Measurements from ENCODE around the gene SUDS3. TPM values are rescaled to one million over a fixed set of nuclear protein-coding genes. Genes with fewer than 3 reads are reported as not detected.

The SUDS3 gene
- total RNA-seq, 1 donor from 2014 or later, result 8.0 TPM

DNA sequence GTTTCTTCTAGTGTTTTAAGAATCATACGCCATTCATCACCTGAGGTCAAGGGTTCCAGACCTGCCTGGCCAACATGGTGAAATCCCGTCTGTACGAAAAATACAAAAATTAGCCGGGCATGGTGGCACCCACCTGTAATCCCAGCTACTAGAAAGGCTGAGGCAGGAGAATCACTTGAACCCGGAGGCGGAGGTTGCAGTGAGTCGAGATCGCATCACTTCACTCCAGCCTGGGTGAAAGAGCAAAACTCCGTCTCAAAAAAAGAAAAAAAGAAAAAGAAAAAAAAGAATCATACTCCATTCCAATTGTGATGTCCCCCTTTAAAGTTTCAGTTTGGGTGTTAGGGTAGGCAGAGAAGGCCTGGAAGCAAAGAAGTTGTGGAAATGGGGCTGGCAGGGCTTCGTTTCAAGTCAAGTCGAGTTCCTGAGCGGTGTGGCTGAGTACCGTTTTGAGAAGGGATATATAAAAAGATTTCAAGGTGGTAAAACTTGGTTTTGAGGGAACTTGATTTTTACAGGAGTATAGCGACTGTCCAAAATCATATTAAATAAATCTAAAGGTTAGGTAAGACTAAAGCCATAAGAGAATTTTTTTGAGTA, 2.1 kb upstream of the SUDS3 start:
- H3K27ac ChIP-seq, result peak overlapping the region; percentile 49 to 95
- H3K36me3 ChIP-seq, result peaks cover 4 to 5% of the 10 kb centered on the region in 2 donors
- no peak for DNase-seq (ENCODE audit: low spot score in 2 of 2)
- TF ChIP-seq, protein P1, sequence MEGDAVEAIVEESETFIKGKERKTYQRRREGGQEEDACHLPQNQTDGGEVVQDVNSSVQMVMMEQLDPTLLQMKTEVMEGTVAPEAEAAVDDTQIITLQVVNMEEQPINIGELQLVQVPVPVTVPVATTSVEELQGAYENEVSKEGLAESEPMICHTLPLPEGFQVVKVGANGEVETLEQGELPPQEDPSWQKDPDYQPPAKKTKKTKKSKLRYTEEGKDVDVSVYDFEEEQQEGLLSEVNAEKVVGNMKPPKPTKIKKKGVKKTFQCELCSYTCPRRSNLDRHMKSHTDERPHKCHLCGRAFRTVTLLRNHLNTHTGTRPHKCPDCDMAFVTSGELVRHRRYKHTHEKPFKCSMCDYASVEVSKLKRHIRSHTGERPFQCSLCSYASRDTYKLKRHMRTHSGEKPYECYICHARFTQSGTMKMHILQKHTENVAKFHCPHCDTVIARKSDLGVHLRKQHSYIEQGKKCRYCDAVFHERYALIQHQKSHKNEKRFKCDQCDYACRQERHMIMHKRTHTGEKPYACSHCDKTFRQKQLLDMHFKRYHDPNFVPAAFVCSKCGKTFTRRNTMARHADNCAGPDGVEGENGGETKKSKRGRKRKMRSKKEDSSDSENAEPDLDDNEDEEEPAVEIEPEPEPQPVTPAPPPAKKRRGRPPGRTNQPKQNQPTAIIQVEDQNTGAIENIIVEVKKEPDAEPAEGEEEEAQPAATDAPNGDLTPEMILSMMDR (IDR thresholded peaks at IDR 0.05), result no peak
- H3K9me3 ChIP-seq, result no peaks in the 10 kb centered on the region
- intact Hi-C loops (cut with DNase I), result no loop called here
- H3K4me3 ChIP-seq, result peak overlapping the region in 1 of 2 donors; percentile 96
- H3K4me1 ChIP-seq, result peaks cover 2 to 19% of the 10 kb centered on the region in 2 donors
- H3K27me3 ChIP-seq, result no peaks in the 10 kb centered on the region

- H3K36me3 ChIP-seq, result peaks cover 6 to 10% of the 10 kb centered on the region in 2 donors
- intact Hi-C loops (cut with DNase I), result loop anchor here (5.0 kb wide), 3 partner anchors 253 to 1292 kb away; partner anchors contain the start of genes HSPB8 and PRKAB1
- TF ChIP-seq, protein P1 (IDR thresholded peaks at IDR 0.05), result no peak
- H3K4me1 ChIP-seq, result peaks cover 2 to 19% of the 10 kb centered on the region in 2 donors
- DNase-seq (ENCODE audit: low spot score in 2 of 2), result no peak
- H3K4me3 ChIP-seq, result no peak overlapping the region
- no peaks in the 10 kb centered on the region for H3K27me3 ChIP-seq
- H3K27ac ChIP-seq, result peak overlapping the region; percentile 94 to 95
- H3K9me3 ChIP-seq, result no peaks in the 10 kb centered on the region
Measured at GRCh38 chr12:118374909-118375308, 1.4 kb upstream of the SUDS3 start.

- intact Hi-C loops (cut with DNase I), result loop anchor here (5.0 kb wide), 3 partner anchors 253 to 1292 kb away; partner anchors contain the start of genes HSPB8 and PRKAB1
- peaks cover 2 to 19% of the 10 kb centered on the region in 2 donors for H3K4me1 ChIP-seq
Measured at GRCh38 chr12:118375348-118375747, 1.0 kb upstream of the SUDS3 start.

DNA sequence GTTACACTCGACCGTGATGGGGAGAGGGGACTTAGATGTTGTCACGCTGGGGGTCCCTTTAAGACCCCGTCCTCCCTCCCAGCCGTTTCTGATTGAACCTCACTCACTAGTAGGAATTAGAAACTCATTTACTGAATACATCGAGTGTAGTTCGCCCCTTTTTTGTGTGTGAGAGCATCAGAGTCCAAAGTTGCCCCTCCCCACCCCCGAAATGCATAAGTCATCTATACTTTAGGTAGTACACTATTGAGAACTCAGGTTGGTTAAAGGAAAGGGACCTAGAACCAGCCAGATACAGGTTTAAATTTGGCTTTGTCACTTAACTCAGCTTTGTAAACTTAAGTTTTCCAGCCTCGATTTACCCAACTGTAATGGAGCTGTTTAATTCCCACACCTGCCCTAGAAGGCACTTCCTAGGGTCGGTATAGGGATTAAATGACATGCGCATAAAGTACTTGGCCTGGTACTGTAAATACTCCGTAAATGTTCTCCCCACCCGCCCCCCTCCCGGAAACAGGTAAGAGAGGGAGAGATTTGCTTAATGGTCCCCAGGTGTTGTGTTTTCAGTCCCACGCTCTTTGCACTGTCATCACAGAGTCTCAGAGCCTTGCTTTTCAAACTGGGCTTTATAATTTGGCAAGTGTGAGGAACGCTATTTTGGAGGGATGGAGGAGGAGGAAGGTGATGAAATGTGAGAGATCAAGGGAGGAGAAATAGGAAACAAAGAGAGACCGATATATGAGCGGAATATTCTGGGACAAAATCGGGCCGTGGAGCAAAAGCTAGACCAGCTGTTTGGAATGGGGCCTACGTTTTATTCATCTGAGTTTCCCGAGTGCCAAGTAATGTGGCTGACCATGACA, 897 bp downstream of the SUDS3 start:
- peak overlapping the region; percentile 79 to 97 for H3K4me3 ChIP-seq
- no peaks in the 10 kb centered on the region for H3K9me3 ChIP-seq
- H3K36me3 ChIP-seq, result peaks cover 28 to 32% of the 10 kb centered on the region in 2 donors
- peaks cover 2 to 14% of the 10 kb centered on the region in 2 donors for H3K4me1 ChIP-seq
- intact Hi-C loops (cut with DNase I), result loop anchor here (5.0 kb wide), 3 partner anchors 255 to 1290 kb away; partner anchors contain the start of genes HSPB8 and PRKAB1
- peak overlapping the region; percentile 94 to 95 for H3K27ac ChIP-seq
- TF ChIP-seq, protein P1 (IDR thresholded peaks at IDR 0.05), result no peak
- no peaks in the 10 kb centered on the region for H3K27me3 ChIP-seq
- DNase-seq (ENCODE audit: low spot score in 2 of 2), result no peak

More at GRCh38 chr12:118375348-118375747, 1.0 kb upstream of the SUDS3 start:
- Histone ChIP-seq H3K36me3 (peaks cover 10 to 14% of the 10 kb centered on the region in 2 donors), H3K9me3 (no peaks in the 10 kb centered on the region), H3K4me3 (peak overlapping the region in 1 of 2 donors; percentile 97), H3K27me3 (no peaks in the 10 kb centered on the region), H3K27ac (peak overlapping the region; percentile 94 to 95)
- no peak for DNase-seq (ENCODE audit: low spot score in 2 of 2)
- TF ChIP-seq, protein P1 (IDR thresholded peaks at IDR 0.05), result no peak

DNA sequence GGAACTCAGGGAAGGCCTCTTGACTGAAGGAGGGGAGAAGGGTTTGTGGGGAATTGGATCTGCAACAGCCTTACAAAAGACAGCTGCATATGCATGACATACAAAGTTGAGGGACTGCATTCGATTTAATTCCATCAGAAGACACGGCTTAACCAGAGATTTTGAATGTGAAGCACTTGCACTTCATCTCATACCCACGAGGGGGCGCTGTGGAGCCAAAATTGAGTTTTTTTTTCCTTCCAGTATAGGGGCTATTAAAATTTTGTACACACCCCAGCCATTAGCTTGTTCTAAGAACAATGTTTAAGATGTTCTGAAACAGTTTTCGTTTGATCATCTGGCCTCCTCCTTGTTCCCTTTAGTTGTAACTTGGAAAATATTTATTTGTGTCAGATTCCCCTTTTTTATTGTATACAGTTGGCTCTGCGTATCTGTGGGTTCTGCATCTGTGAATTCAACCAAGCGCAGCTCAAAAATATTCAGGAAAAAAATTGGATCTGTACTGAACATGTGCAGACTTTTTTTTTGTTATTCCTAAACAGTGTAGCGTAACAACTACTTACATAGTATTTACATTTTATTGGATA, 1.6 kb downstream of the SUDS3 start:
- Histone ChIP-seq H3K9me3 (no peaks in the 10 kb centered on the region), H3K27me3 (no peaks in the 10 kb centered on the region), H3K36me3 (peaks cover 33 to 36% of the 10 kb centered on the region in 2 donors), H3K27ac (no peak overlapping the region), H3K4me3 (peak overlapping the region; percentile 79 to 97), H3K4me1 (peaks cover 2 to 14% of the 10 kb centered on the region in 2 donors)
- TF ChIP-seq, protein P1 (IDR thresholded peaks at IDR 0.05), result peak; percentile 66 to 96 (median 90)
- DNase-seq (ENCODE audit: low spot score in 2 of 2), result peak in 1 of 2 donors; percentile 80
- intact Hi-C loops (cut with DNase I), result loop anchor here (5.0 kb wide), 3 partner anchors 256 to 1289 kb away; partner anchors contain the start of genes HSPB8 and PRKAB1
